ENCODE results near the gene EXTL2.
A peak's percentile ranks its signal among the peaks of the same experiment; 100 is the strongest.
"Not testable (repeated sequence)": the region's sequence is repeated elsewhere in the genome, so short reads cannot be mapped to it uniquely, and the experiment has no call there.

Gene EXTL2

GRCh38 chr1:100894603-100895539, at the start of gene EXTL2:
Gene EXTL2, minus strand, starts transcription at chr1:100894842. Its CDS starts 6,085 bp downstream, at chr1:100888757.
- DNase-seq (ENCODE audit: low read depth): peak; percentile 19

DNA sequence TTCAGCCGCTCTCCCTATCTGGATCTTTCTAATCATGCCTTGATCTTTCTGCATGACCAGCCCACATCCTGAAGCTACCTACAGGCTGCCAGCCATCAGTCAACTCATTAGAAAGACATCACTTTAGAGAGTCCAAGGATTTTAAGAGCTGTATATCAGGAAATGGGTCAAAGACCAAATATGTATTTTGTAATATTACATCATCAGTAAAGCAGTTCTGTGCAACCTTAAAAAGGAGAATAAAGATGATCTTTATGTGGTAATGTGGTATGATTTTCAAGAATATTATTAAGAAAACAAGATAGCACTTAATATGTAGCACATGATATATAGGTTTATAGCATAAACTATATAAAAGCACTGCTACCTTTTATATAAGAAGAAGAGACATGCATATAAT, 48.9 kb upstream of the EXTL2 start:
- DNase-seq (ENCODE audit: low read depth): no peak

DNA sequence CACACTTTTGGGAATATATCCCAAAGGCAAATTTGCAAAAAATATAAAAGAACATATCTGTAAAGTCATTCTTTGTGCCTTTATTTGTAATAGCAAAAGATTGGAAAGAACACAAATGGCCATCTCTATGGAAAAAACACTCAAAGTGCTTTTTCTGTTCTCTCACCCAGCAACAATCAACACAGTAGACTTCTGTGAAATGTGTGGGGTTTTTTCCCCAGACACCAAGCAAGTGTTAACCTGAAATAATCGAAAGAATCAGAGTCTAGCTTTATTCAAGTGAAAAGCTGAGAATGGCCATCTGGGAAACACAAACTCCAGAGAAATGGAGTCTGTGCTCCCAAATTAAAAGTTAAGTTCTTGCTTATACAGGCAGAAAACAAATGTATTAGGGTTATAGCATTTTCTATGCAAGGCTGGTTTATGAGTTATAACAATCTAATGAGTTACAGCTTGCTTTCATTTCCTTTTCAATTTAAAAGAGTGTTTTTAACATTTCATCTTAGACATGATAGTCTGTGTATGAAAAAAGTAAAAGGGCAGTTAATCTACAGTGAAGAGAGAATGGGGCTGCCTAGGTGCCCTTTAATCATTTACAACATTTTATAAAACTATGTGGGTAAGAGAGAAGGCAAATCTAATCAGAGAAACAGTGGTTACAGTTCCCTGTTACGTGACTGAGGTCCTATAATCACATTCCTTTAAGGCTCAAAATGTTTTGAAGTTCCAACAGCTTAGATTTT, 47.8 kb upstream of the EXTL2 start:
- DNase-seq (ENCODE audit: low read depth): no peak

GRCh38 chr1:100941580-100942216, 47.1 kb upstream of the EXTL2 start:
- no peak for DNase-seq (ENCODE audit: low read depth)

GRCh38 chr1:100941098-100941527, 46.5 kb upstream of the EXTL2 start:
- no peak for DNase-seq (ENCODE audit: low read depth)

GRCh38 chr1:100936194-100936967, 41.7 kb upstream of the EXTL2 start:
- no peak for DNase-seq (ENCODE audit: low read depth)

DNA sequence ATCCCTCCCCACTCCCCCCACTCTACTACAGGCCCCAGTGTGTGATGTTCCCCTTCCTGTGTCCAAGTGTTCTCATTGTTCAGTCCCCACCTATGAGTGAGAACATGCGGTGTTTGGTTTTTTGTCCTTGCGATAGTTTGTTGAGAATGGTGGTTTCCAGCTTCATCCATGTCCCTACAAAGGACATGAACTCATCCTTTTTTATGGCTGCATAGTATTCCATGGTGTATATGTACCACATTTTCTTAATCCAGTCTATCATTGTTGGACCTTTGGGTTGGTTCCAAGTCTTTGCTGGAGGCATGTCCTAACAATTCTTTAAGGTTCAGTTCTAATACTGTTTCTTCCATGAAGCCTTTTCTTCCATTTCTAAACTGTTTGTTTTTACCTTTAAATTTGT, 38.9 kb upstream of the EXTL2 start:
- not testable (repeated sequence) for DNase-seq (ENCODE audit: low read depth)

DNA sequence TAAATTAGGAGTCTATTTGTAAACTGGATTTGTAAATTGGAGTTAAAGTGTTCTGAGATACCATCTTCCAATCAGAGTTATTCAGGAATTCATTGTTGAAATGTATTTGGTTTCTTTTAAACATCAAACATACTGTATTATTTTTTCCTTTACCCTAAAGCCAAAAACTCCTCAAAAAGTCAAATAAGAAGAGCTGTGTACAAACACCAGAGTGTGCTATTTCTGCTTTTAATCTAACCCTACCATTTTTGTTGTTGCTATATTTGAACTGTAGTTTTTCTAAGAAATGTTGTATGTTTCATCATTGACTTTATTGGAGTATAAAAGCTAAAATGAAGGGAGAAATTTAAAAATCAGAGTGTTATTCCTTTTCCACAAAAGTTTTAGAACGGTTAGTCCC, 37.1 kb upstream of the EXTL2 start:
- no peak for DNase-seq (ENCODE audit: low read depth)

DNA sequence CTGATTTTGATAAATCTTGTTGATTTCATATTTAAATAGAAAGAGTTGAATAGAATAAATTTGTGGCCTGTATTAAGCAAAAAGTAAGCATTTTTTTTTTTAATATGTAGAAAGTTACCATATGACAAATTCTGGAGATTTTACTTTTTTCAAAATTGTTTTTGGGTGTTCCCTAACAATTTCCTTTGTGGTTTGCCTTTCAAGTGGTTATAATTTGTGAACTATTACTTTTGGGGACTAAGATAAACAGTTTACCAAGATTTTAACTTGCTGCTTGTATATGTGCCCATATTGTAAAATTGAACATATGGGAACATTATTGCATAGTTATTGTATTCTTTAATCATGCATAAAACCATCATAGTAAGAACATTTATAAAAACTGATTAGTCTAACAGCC, 35.9 kb upstream of the EXTL2 start:
- no peak for DNase-seq (ENCODE audit: low read depth)

DNA sequence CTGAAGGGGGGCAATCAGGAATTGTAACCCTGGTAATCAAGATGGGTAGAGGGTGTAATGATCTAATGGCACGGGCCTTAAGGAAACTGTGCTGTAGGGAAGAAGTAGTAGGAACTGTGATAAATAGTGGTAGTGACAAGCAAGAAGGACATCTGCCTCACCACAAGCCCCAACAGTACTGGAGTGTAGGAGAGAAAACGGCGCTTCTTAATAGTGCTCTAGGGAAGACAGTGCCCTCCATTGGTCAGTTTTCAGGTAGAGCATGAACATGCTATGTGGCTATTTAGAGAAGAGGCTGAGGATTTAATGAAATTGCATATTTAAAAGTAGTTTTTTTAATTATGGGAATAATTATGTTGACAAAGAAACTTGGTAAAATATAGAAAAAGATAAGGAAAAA, 33.5 kb upstream of the EXTL2 start:
- no peak for DNase-seq (ENCODE audit: low read depth)

DNA sequence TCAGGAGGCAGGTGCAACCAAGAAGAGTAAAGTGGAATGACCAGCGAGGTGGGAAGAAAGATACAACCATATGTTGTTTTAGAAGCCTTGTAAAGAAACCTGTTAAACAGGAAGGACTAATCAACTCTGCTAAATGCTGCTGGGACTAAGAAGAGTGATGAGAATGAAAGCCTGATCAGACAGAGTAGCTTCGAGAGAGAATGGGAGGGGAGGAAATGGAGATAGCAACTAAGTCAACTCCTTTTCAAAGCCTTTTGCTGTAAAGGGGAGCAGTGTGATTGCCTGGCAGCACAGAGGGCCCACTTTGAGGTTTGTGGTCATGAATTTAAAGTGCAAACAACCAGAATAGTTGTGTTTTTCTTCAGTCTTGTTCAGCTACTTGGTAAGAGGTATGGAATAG, 32.6 kb upstream of the EXTL2 start:
- DNase-seq (ENCODE audit: low read depth): no peak

- DNase-seq (ENCODE audit: low read depth): no peak
Observed at GRCh38 chr1:100926240-100926639, 31.6 kb upstream of the EXTL2 start.

GRCh38 chr1:100924991-100925390, 30.3 kb upstream of the EXTL2 start:
- DNase-seq (ENCODE audit: low read depth): no peak

- peak; percentile 44 for DNase-seq (ENCODE audit: low read depth)
Observed at GRCh38 chr1:100924212-100924611, 29.6 kb upstream of the EXTL2 start.

DNA sequence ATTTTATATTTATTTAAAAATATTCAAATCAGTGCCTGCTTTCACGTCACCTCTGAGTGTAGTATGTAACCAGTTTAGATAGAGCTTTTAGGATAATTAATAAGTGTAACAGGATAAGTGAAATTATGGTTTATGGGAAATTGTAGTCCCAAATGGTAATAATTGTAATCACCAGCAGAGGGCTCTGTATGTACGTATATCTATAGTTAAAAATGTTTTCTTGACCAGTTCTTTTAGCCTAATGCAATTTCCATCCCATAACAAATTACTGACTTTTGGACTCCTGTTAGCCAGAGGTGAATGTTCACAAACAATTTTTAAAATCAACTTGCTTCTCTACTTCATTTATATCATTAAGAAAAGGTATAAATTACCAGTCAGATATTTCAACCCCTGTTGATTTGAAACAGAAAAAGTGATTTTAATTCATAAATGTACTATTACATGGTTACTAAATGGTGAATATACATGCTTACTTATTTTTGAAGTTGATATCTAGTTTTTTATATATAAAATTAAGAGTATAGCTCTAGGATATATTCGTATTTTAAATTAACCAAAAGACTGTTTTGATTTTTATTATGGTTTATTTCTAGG, 26.6 kb upstream of the EXTL2 start:
- no peak for DNase-seq (ENCODE audit: low read depth)

DNA sequence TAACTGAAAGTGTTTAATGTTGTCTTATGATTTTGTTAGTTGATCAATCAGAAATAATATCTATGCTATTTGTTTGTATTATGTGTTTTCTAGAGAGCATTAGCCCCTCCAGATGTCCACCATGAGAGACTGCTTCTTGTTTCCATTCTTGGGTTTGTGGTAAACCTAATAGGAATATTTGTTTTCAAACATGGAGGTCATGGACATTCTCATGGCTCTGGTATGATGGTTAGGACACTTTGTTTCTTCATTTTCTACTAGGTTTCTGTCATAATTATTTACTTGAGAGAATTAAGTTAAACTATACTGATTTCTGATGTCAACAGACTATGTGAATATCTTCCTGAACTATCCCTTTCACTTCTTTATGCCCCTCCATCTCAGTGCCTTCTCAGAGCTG, 17.4 kb upstream of the EXTL2 start:
- no peak for DNase-seq (ENCODE audit: low read depth)

DNA sequence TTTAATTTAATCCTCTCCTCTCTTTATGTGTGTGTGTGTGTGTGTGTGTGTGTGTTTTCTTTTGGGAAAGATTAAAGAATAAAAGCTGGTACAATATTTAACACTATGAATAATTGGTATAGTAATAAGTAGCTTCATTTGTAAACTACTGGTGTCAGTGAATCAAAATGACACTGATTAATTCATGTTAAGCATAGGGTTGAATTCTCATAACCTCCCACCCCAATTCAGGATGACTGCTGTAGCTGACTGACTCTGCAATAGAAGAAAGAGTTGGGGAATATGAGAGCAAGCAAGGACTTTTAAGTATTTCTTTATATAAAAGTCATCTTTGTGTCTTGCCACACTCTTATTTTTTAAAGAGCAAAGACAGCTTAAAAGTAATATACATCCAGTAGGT, 14.4 kb upstream of the EXTL2 start:
- DNase-seq (ENCODE audit: low read depth): no peak

DNA sequence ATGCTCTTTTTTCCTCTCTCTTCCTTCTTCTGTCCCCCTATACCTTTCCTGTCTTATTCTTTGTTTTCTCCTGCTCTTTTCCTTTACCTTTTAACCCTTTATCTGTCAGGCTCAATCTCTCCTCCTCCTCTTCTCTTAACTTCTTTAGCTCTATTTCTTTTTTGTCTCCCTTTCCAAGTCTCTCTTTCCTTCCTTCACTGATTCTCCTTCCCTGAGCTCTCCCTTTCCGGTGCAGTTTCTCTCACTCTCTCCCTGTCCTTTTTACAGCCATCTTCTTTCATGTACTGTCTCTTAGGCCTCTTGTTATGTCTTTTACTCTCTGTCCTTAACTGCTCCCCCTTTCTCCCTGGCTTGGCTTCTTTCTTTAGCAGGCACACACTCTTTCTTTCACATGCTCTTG, 13.2 kb upstream of the EXTL2 start:
- no peak for DNase-seq (ENCODE audit: low read depth)

DNA sequence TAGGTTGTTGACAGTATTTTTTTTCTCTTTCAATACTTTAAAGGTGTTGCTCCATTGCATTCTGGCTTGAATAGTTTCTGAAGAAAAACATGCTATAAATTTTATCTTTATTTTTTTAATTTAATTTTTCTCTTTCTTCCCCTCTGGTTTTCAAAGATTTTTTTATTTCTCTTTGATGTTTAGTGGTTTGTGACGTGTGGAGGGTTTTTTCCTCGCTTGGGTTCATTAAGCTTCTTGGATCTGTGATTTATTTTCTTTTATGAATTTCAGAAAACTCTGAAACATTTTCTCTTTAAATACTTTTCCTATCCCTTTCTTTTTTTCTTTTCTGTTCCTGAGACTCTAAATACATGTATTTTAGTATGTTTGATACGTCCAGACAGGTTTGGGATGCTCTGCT, 10.5 kb upstream of the EXTL2 start:
- no peak for DNase-seq (ENCODE audit: low read depth)

- no peak for DNase-seq (ENCODE audit: low read depth)
Observed at GRCh38 chr1:100904528-100904927, 9.9 kb upstream of the EXTL2 start.

DNA sequence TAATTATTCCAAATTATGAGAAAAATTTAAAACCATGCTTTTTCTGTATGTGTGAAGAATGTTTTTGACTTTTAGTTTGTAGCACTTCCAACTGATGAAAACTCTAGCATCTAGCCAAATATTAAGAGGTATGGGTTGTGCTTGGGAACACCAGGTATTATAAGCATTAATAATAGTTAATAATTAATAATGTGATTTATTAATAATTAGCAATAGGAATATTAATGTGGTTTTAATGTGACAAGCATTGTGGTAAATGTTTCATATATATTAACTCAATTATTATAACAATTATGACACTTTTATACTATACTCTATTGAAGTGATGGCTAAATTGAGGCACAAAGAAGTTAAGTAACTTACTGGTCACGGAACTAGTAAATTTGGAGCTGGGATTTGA, 9.1 kb upstream of the EXTL2 start:
- DNase-seq (ENCODE audit: low read depth): no peak

GRCh38 chr1:100902365-100902764, 7.7 kb upstream of the EXTL2 start:
- no peak for DNase-seq (ENCODE audit: low read depth)

Data from non-pigmented ciliary epithelial cell (primary cell).